GM21717 (cell line): ENCODE results near the gene NPIPA1.
"Not testable (repeated sequence)": the region's sequence is repeated elsewhere in the genome, so short reads cannot be mapped to it uniquely, and the experiment has no call there.

Experiments
- ATAC-seq: cut with Tn5 transposase; IDR thresholded peaks from one replicate; pipeline ENCODE4 v1.9.1; 2021; ENCODE audit warnings: mild to moderate bottlenecking, moderate library complexity; ENCODE audit not compliant: unreplicated experiment

Gene NPIPA1

GRCh38 chr16:14929176-14929575 lies 8.1 kb upstream of the NPIPA1 start:
- ATAC-seq: not testable (repeated sequence)

GRCh38 chr16:14930246-14930645 lies 7.0 kb upstream of the NPIPA1 start:
- not testable (repeated sequence) for ATAC-seq

GRCh38 chr16:14930971-14931370 lies 6.3 kb upstream of the NPIPA1 start:
- not testable (repeated sequence) for ATAC-seq

- ATAC-seq: not testable (repeated sequence)
Measured at GRCh38 chr16:14932581-14933375, 4.5 kb upstream of the NPIPA1 start.

GRCh38 chr16:14937994-14938393 lies 751 bp downstream of the NPIPA1 start:
- ATAC-seq: not testable (repeated sequence)

GRCh38 chr16:14942686-14943085 lies 5.4 kb downstream of the NPIPA1 start:
- not testable (repeated sequence) for ATAC-seq

- ATAC-seq: no peak
Measured at GRCh38 chr16:14955546-14956231, 18.4 kb downstream of the NPIPA1 start.

- no peak for ATAC-seq
Measured at GRCh38 chr16:14957576-14958322, 20.5 kb downstream of the NPIPA1 start.

GRCh38 chr16:14958323-14958600 lies 21.0 kb downstream of the NPIPA1 start:
- ATAC-seq: no peak

GRCh38 chr16:14958970-14959369 lies 21.7 kb downstream of the NPIPA1 start:
- ATAC-seq: no peak

GRCh38 chr16:14961405-14962186 lies 24.4 kb downstream of the NPIPA1 start:
- no peak for ATAC-seq

- ATAC-seq: no peak
Measured at GRCh38 chr16:14963281-14964173, 26.3 kb downstream of the NPIPA1 start.

GRCh38 chr16:14965328-14965727 lies 28.1 kb downstream of the NPIPA1 start:
- ATAC-seq: no peak

GRCh38 chr16:14969795-14970194 lies 32.6 kb downstream of the NPIPA1 start:
- not testable (repeated sequence) for ATAC-seq

GRCh38 chr16:14971621-14972228 lies 34.5 kb downstream of the NPIPA1 start:
- ATAC-seq: not testable (repeated sequence)

GRCh38 chr16:14973785-14974322 lies 36.6 kb downstream of the NPIPA1 start:
- ATAC-seq: not testable (repeated sequence)

- ATAC-seq: not testable (repeated sequence)
Measured at GRCh38 chr16:14974331-14974655, 37.0 kb downstream of the NPIPA1 start.

- ATAC-seq: peak; percentile 80
Measured at GRCh38 chr16:14974656-14975417, 37.6 kb downstream of the NPIPA1 start, which contains the start of gene PDXDC1. TSS of gene PDXDC1 (plus strand) at chr16:14975026. CDS start at chr16:14975200, 174 bp downstream.
